GM12872 (cell line): ENCODE measurements around the gene TRIM31.

ENCODE experiments used
- CTCF ChIP-seq: IDR thresholded peaks from 3 replicates; pipeline ENCODE4 v1.5.1; 2011; ENCODE audit warnings: low read depth, mild to moderate bottlenecking, low read length, moderate library complexity; ENCODE audit not compliant: insufficient read depth

Gene TRIM31

GRCh38 chr6:30144811-30145210 lies 31.9 kb upstream of the TRIM31 start:
- TF ChIP-seq CTCF: no peak

- TF ChIP-seq CTCF: no peak
These were observed 30.9 kb upstream of the TRIM31 start for GRCh38 chr6:30143780-30144179.

GRCh38 chr6:30142665-30143064 lies 29.8 kb upstream of the TRIM31 start:
- TF ChIP-seq CTCF: no peak

- TF ChIP-seq CTCF: no peak
These were observed 23.8 kb upstream of the TRIM31 start for GRCh38 chr6:30136570-30137286.

GRCh38 chr6:30135757-30136156 lies 22.9 kb upstream of the TRIM31 start, which contains the start of gene TRIM40:
Gene TRIM40 (plus strand): TSS chr6:30136140. CDS start chr6:30137037, 897 bp downstream.
- no peak for TF ChIP-seq CTCF

- no peak for TF ChIP-seq CTCF
These were observed 22.3 kb upstream of the TRIM31 start for GRCh38 chr6:30135147-30135546.

- no peak for TF ChIP-seq CTCF
These were observed 19.1 kb upstream of the TRIM31 start for GRCh38 chr6:30131947-30132497.
